ENCODE measurements around the gene E2F2. TPM values are rescaled to one million over a fixed set of nuclear protein-coding genes. Genes with fewer than 3 reads are reported as not detected.

E2F2 gene
- total and polyA plus RNA-seq, 2 of the 4 experiments (the other 2 are of a cell fraction) = 0.36 to 0.51 TPM

- TF ChIP-seq NFE2L2 (IDR thresholded peaks at IDR 0.05; ENCODE audit: low read depth, low read length) = no peak
- TF ChIP-seq CHD1 (IDR thresholded peaks at IDR 0.05; ENCODE audit: low read depth, low read length) = no peak
- TF ChIP-seq, protein P1, sequence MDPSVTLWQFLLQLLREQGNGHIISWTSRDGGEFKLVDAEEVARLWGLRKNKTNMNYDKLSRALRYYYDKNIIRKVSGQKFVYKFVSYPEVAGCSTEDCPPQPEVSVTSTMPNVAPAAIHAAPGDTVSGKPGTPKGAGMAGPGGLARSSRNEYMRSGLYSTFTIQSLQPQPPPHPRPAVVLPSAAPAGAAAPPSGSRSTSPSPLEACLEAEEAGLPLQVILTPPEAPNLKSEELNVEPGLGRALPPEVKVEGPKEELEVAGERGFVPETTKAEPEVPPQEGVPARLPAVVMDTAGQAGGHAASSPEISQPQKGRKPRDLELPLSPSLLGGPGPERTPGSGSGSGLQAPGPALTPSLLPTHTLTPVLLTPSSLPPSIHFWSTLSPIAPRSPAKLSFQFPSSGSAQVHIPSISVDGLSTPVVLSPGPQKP (IDR thresholded peaks at IDR 0.05; ENCODE audit: borderline replicate concordance, low read depth, low read length) = no peak
- TF ChIP-seq FOS (IDR thresholded peaks at IDR 0.05; ENCODE audit: low read depth, low read length) = no peak
These were observed 23.1 kb upstream of the E2F2 start (continued) for GRCh38 chr1:23554127-23554480.

Measured in IMR-90 (cell line).